HG02885 (cell line): Measurements from ENCODE around the gene RASA3.
"Not testable (repeated sequence)": the region's sequence is repeated elsewhere in the genome, so short reads cannot be mapped to it uniquely, and the experiment has no call there.

Experiments
- ATAC-seq: cut with Tn5 transposase; IDR thresholded peaks from one replicate; pipeline ENCODE4 v1.9.1; 2021; ENCODE audit warnings: mild to moderate bottlenecking; ENCODE audit not compliant: unreplicated experiment, poor library complexity

Gene RASA3

DNA sequence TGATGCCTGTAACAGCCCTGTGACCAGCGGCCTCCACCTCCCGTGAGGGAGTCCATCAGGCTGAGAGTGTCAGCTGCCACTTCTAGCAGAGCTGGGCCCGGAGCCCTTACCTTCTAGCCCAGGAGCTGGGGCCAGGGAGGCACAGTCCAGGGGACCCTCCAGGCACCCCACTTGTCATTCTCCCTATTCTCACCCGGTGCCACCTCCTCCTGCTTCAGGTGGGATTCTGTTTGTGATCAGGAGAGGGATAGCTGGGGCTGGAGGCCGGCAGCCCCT is 4.1 kb downstream of the RASA3 start:
- ATAC-seq: no peak

DNA sequence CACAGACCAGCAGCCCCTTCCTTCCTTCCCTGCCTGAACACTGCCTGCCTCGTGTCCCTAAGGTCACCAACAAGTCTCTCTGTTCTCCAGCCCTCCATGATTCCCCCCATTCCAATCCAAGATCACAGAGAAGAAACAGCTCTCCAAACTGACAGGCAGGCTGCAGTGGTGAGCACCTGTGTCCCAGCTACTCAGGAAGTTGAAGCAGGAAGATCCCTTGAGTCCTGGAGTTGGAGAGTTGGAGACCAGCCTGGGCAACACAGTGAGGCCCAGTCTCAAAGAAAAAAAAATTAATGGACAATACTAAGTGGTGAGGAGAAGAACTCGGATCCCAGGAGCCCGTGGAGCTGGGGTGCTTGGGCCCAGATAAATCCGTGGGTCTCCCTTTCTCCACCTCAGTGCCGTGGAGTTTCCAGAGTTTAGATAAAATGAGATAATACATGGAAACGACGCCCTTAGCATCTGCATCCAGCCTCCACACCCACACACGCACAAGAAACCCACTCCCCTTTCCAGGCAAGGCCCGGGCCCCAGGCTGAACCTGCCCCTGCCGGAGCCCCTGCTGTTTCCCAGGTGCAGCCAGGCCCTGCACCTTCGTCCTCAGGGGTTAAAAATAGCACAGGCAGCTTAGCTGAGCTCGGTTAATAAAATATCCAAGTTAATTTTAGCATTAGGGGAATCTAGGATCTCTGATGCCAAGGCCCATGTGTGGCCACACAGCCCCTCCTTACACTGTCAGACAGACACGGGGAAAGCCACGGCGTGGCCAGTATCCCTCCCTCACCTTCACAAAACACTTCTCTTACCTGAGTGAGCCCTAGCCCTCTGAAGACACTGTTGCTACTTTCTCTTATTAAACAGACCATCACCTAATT is 4.7 kb downstream of the RASA3 start:
- ATAC-seq: no peak

DNA sequence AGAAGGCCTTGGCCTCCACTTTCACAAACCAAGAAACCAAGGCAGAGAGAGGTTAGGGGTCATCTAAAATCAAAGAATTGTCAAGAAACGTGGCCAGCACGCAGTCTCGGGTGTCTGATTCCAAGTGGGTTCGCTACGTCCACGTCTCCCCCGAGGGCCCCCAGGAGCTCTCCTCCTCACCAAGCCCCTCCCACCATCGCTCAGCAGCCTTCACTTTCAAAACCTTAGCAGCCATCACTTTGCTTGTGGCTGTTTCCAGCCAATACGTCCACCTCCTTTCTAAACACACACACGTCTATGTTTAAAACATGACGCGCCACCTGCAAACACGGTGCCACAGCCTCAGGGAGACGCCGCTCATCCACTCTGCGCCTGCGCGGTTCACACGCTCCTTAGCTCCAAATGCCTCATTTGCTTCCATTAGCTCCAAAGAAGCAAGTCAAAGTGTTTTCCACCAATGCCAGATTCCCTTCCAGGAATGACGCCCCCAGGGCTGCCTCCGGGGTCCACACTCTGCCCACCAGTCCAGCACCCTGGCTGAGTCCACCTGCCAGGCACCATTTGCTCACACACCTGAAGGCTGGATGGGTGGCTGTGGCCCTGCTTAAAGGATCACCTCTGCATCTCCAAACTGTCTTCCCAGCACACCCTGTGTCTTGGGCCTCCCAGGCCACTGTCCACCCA is 5.5 kb downstream of the RASA3 start:
- no peak for ATAC-seq

DNA sequence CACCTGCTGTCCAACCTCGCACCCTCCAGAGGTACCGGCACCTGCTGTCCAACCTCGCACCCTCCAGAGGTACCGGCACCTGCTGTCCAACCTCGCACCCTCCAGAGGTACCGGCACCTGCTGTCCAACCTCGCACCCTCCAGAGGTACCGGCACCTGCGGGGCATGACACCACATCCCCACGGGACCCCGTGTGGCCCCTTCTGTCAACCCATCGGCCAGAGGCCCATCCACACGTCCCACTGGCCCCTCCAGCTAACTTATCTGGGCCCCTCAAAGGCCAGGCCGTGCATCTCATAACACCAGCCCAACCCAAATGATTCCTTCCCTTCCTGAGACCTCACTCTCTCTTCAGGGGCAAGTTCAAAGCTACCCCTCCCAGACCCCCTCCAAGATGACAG is 6.3 kb downstream of the RASA3 start:
- ATAC-seq: not testable (repeated sequence)

DNA sequence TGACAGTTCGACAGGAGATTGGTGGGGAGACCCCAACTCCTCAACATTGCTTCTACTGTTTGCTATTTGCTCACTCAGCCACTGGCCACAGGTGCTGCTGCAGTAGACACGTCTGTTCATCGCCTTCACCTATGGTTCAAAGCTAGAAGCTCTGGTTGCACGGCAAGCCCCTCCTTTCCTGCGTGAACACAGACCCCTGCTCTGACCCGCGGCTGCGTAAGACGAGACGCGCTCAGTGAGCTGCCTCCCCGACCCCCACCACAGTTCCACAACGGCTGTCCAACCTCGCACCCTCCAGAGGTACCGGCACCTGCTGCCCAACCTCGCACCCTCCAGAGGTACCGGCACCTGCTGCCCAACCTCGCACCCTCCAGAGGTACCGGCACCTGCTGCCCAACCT is 6.8 kb downstream of the RASA3 start:
- no peak for ATAC-seq

DNA sequence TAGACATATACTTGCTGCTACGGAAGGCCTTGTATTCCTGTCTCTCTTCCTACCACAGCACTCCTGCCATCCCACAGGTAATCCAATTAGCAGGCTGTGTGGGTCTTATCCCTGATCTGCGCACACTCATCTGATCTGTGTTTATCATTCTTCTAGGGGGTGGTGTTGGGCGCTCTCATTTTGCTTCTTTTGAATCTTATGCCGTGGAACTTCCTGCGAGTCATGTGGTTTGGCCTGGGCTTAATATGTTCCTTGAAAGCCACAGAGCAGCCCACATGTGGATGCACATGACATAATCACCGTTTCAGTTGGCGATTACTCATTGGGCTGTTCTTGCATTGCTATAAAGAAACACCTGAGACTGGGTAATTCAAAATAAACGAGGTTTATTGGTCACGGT is 7.5 kb downstream of the RASA3 start:
- no peak for ATAC-seq

DNA sequence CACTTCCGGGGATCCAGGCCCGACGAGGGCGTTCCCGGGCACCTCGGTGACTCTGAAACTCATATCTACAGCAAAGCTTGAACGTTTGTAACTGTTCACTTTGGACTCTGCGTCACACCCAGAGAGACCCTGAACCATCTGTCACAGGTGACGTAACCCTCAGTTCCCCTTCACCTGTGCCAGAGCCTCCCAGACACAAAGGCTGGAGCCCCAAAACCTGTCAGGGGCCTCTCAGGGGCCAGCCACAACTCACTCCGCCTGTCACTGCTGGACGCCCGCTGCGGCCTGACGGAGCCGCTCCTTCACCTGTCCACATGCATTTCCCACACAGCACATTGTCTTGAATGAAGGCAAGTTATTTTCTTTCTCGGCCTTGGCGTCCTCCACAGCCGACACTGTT is 8.0 kb downstream of the RASA3 start:
- no peak for ATAC-seq

DNA sequence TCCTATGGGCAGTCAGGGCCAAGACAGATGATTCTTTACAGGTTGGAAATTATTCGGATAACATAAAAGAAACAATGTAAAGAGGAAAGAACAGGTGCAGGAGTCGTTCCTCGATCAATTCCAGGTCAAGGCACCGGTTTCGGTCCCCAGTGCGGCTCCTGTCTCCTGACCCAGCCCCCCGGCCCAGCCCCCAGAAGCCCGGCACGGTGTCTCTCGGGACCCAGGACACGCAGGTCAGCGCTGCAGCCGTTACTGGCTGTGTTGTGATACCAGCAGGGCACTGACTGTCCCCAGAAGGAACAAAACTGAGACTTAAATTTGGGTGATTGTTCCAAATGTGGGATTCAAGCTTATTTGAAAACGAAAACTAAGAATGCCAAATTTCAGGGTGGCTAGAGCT is 8.5 kb downstream of the RASA3 start:
- ATAC-seq: no peak

DNA sequence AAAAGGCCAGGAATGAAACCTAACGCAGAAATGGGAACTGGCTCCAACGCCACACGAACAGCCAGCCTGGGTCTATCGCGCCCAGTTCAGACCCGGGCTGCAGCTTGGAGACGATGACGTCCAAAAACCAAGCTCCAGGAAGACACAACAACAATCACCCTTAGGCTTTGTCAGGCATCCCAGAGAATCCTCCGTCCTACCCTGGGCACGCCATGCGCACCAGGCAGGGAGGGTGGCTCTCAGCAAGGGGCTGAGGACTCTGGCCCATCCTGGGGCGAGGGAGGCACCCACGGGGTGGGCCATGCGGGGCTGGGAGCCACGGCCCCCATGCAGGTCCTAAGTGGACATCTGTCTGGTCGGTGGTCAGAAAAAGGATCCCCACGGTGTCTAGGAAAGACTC is 9.0 kb downstream of the RASA3 start:
- no peak for ATAC-seq

DNA sequence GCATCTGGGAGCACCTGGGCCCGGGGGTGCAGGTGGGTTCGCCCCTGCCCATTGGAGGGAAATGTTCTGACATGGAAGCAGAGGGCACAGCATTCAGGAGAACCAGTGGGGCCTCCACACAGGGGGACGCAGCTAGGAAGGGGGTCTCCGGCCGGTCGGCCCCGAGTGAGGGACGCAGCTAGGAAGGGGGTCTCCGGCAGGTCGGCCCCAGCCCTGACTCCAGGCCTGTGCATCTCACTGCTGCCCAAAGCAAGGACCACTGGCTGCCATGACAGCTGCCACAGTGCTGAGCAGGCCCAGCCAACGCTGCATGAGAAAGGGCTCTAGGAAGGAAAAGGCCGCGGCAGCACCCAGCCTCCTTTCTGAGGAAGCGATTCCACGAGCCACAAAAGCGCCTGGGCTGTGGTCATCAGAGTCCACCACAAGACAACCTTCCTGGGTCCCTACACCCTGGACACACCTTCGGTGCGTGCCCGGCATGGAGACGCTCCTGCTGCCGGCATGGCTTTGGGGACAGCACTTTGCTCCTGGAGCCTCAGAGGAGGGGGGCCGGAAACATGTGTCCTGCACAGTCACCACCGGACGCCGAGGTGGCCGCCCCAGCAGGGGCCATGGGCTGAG is 9.7 kb downstream of the RASA3 start:
- no peak for ATAC-seq

DNA sequence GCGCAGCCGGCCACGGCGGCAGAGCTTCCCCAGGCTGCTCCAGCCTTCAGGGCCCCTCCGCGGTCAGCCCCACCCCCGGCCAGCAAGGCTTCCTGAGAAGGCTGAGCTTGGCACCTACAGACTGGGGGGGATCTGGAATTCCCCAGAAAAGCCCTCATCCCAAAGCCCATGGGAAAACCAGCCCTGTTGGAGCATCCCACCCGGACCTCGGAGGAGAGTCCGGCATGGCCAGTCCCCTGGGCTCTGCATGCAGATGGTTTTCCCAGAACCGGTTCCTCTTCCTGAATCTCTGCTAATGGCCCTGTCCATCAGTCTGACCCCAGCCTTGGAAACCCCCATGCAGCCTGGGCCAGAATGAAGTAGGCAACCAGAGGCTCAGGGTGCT is 10.3 kb downstream of the RASA3 start:
- no peak for ATAC-seq

DNA sequence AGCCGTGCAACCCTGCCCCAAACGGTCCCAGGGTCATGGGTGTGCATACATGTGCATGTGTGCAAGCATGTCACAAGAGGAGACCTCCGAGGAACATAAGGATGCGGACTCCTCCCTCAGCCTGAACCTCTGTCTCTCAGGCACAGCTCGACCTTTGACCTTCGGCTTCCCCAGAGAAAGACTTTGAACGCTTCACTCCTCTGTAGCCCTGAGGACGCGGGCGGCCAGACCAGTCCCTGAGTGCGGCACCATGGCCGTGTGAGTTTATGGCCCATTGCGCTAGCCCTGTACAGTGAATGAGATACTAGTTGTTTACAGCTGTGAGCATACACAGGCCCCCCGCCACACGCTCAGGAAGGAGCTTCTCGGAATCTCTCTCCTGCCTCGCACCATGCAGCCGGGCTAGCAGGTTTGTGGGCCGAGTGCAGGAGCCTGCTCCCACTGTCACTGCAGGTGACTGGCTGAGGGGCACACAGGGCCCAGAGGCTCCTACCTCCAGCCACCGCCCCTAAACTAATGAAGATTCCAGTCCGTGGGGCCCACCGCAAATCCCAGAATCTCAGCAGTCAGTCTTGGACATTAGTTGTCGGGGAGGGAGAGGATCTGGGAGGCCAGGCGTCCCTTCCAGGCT is 10.8 kb downstream of the RASA3 start:
- ATAC-seq: no peak

DNA sequence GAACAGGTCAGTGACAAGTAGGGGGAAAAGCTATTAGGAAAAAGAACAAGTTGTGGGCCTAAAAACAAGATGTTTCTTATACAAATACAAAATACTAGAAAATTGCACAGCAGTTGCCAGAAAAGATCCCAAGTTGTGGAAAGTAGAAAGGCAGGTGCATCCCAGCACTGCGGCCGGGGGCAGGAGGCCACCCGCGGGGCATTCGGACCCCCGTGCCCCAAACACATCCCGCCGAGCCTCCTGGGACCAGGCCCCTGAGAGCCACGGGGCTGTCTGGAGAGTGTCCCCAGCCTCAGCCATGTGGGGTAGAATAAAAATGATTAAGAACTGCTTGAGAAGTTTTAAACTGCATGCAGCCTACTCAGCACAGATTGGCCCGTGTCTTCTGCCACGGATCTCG is 11.4 kb downstream of the RASA3 start:
- ATAC-seq: no peak

DNA sequence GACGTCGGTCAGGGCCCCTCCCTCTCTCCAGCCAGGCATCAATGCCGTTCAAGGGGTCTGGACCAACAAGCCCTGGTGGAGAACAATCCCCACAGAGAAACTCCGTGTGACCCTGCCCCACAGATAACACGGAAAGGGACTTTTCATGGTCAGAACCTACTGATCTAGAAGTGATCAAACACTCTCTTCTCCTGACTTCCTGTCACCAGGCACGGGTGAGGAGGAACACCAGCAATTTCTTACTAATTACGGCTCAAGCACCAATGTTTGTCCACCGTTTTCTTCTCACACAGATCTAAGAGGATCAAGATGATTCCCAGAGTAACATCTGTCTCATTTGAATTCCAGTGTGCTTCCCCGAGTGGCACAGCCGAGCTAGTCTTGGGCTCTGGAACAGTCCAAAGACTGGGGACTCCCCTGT is 11.8 kb downstream of the RASA3 start:
- ATAC-seq: no peak

DNA sequence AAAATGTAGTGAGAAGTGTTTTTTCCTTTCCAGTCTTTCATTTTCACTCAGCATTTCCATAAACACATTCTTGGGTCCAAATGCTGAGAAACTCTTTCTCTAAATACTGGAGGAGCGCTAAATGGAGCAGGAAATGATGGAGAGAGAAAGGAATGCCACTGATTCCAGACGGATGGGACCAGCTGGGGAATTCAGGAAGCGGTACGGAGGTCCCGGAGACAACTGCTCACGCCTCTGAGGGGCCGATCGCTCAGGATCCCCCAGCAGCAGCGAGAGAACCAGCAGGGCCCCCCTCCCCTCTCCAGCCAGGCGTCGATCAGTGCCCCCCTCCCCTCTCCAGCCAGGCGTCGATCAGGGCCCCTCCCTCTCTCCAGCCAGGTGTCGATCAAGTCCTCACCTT is 13.2 kb downstream of the RASA3 start:
- ATAC-seq: no peak

DNA sequence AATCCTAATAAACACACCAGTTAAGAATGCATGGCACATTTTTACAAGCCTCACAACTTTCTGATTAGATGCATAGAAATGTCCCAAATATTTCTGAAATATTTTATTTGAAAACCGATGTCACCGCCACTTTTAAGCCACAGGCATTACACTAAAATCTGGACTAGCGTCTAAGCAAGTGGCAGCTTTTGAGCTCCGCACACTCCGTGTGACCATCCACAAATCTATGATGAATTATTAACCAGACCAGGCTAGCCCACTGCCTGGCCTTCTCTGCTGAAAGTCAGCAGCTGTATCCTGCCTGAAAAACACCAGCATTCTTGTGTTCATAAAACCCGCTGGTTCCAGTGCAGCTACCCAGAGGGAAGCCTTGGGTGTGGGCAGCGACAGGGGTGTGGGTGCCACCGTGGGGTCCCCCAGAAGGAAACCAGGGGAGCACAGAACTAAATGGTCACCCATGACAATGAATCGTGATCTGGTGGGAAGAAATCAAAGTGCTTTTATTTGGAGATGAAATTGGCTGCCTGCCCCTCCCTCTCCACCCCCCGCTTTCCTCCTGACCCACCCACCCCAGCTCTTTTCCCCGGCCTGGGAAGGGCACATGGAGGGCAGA is 13.8 kb downstream of the RASA3 start:
- no peak for ATAC-seq

DNA sequence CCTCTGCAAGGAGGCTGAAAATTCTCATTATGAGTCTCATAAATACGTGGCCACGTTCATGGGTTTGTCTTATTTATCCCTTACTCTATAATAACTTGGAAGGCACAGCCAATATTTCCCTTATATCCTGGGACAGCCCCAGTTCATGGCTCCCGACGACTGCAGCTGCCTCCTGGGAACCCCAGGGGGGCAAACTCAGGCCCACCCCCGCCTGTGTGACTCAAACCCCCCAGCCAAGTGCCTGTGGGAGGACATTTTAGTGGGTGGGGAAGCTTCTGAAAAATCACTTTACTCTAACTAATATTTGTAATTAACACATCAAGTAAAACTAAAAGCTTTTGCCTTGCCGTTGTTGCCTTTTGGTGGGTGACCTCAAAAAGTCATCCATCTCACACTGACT is 14.3 kb downstream of the RASA3 start:
- no peak for ATAC-seq

DNA sequence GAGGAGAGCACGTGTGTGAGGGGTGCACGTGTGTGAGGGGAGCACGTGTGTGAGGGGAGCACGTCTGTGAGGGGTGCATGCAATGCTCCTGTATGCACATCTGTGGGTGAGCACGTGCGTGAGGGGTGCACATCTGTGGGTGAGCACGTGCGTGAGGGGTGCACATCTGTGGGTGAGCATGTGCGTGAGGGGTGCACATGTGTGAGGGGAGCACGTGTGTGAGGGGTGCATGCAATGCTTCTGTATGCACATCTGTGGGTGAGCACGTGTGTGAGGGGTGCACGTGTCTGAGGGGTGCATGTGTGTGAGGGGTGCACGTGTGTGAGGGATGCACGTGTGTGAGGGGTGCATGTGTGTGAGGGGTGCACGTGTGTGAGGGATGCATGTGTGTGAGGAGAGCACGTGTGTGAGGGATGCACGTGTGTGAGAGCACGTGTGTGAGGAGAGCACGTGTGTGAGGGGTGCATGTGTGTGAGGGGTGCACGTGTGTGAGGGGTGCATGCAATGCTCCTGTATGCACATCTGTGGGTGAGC is 15.0 kb downstream of the RASA3 start:
- not testable (repeated sequence) for ATAC-seq

DNA sequence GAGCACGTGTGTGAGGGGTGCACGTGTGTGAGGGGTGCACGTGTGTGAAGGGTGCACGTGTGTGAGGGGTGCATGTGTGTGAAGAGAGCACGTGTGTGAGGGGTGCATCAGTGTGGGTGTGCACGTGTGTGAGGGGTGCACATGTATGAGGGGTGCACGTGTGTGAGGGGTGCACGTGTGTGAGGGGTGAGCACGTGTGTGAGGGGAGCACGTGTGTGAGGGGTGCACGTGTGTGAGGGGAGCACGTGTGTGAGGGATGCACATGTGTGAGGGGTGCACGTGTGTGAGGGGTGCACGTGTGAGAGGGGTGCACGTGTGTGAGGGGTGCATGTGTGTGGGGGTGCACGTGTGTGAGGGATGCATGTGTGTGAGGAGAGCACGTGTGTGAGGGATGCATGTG is 15.7 kb downstream of the RASA3 start:
- ATAC-seq: no peak

DNA sequence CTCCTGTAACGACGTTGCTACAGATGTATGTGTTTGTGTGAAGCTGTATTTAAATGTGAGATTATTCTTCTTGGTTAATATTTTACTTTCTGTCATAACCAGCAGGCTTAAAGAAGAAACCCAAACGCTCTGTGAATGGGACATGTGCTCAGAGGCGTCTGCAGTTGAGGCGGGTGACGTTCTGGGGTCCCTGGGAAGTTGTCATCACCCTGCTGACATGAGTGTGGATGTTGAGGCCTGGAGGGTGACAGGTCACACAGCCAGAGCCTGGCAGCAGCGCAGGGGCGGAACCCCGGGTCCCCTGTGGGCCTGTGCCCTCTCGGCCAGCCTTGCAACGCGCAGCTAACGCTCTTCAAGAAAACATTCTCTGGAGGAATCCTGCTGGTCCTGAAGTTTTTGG is 16.6 kb downstream of the RASA3 start:
- ATAC-seq: no peak
